Activated gamma-delta T cell treated with anti-CD3 and anti-CD28 coated beads, Interleukin-2, amount 50 U/mL, for 16 hours (primary cell): ENCODE data around the gene ACYP2.
A peak's percentile ranks its signal among the peaks of the same experiment; 100 is the strongest.
"Not testable (repeated sequence)": the region's sequence is repeated elsewhere in the genome, so short reads cannot be mapped to it uniquely, and the experiment has no call there.

Source experiments
- DNase-seq: peaks from one replicate; pipeline ENCODE4 v3.0.0-alpha.2; 2020; ENCODE audit warnings: low read depth

The ACYP2 gene

GRCh38 chr2:54099370-54099769, 16.0 kb upstream of the ACYP2 start:
- no peak for DNase-seq

- no peak for DNase-seq
Measured at GRCh38 chr2:54099829-54100585, 15.4 kb upstream of the ACYP2 start.

- no peak for DNase-seq
Measured at GRCh38 chr2:54100772-54101171, 14.6 kb upstream of the ACYP2 start.

- no peak for DNase-seq
Measured at GRCh38 chr2:54103454-54104314, 11.7 kb upstream of the ACYP2 start.

- peak; percentile 5 for DNase-seq
Measured at GRCh38 chr2:54106631-54107454, 8.6 kb upstream of the ACYP2 start.

- no peak for DNase-seq
Measured at GRCh38 chr2:54107455-54107764, 8.0 kb upstream of the ACYP2 start.

- no peak for DNase-seq
Measured at GRCh38 chr2:54107903-54108615, 7.4 kb upstream of the ACYP2 start.

- no peak for DNase-seq
Measured at GRCh38 chr2:54109848-54110247, 5.6 kb upstream of the ACYP2 start.

GRCh38 chr2:54114479-54114878, 936 bp upstream of the ACYP2 start:
- DNase-seq, result not testable (repeated sequence)

- DNase-seq, result no peak
Measured at GRCh38 chr2:54114936-54115283, 505 bp upstream of the ACYP2 start.

- DNase-seq, result not testable (repeated sequence)
Measured at GRCh38 chr2:54116598-54116997, 1.2 kb downstream of the ACYP2 start.

- DNase-seq, result no peak
Measured at GRCh38 chr2:54120950-54121349, 5.5 kb downstream of the ACYP2 start.

- DNase-seq, result no peak
Measured at GRCh38 chr2:54122171-54122935, 6.9 kb downstream of the ACYP2 start.

GRCh38 chr2:54122939-54123338, 7.5 kb downstream of the ACYP2 start:
- DNase-seq, result no peak

GRCh38 chr2:54127174-54127573, 11.8 kb downstream of the ACYP2 start:
- DNase-seq, result not testable (repeated sequence)

GRCh38 chr2:54133056-54133455, 17.6 kb downstream of the ACYP2 start:
- no peak for DNase-seq

GRCh38 chr2:54139210-54139609, 23.8 kb downstream of the ACYP2 start:
- no peak for DNase-seq

- no peak for DNase-seq
Measured at GRCh38 chr2:54143780-54144179, 28.4 kb downstream of the ACYP2 start.

GRCh38 chr2:54148391-54148790, 33.0 kb downstream of the ACYP2 start:
- no peak for DNase-seq

- no peak for DNase-seq
Measured at GRCh38 chr2:54149638-54150441, 34.4 kb downstream of the ACYP2 start.
